HG02973 (cell line): ENCODE measurements around the gene THY1.

Experiments used
- ATAC-seq: cut with Tn5 transposase; IDR thresholded peaks from one replicate; pipeline ENCODE4 v1.9.1; 2021; ENCODE audit warnings: moderate library complexity; ENCODE audit not compliant: unreplicated experiment

The THY1 gene

GRCh38 chr11:119372260-119373058 is 50.5 kb downstream of the THY1 start:
- ATAC-seq: no peak

GRCh38 chr11:119371778-119372182 is 51.2 kb downstream of the THY1 start:
- ATAC-seq: no peak

- ATAC-seq: no peak
Measured at GRCh38 chr11:119371067-119371601, 51.8 kb downstream of the THY1 start.

- no peak for ATAC-seq
Measured at GRCh38 chr11:119370486-119371046, 52.4 kb downstream of the THY1 start.

GRCh38 chr11:119369132-119369925 is 53.6 kb downstream of the THY1 start:
- no peak for ATAC-seq

- ATAC-seq: no peak
Measured at GRCh38 chr11:119368121-119369034, 54.6 kb downstream of the THY1 start.

- ATAC-seq: no peak
Measured at GRCh38 chr11:119367661-119368120, 55.3 kb downstream of the THY1 start.
